IMR-90 (cell line): ENCODE measurements around the gene NFILZ. TPM values are rescaled to one million over a fixed set of nuclear protein-coding genes. Genes with fewer than 3 reads are reported as not detected.

Experiments used
- ATAC-seq: fragments of 200-7000 bp; cut with Tn5 transposase; 2 replicates; pipeline ENCODE4 v1.9.1; 2020; ENCODE audit warnings: low read depth, mild to moderate bottlenecking, moderate library complexity
- BruUV-seq: library from RNA; stranded (reverse); fragments of 400-500 nt; replicated peaks from 2 replicates; lab custom pipeline; 2021; lab: Mats Ljungman, UMichigan
- CTCF ChIA-PET: fragments of 300-600 bp; formaldehyde crosslinking; extraction: SDS; loops from one replicate; lab custom pipeline; 2021; ENCODE audit warnings: antibody characterized with exemption; lab: Yijun Ruan, JAX
- POLR2A ChIA-PET: fragments of 300-600 bp; sonication (Branson Sonifier 250); formaldehyde crosslinking; loops from one replicate; lab custom pipeline; 2022; ENCODE audit warnings: antibody characterized with exemption; ENCODE audit not compliant: unreplicated experiment; lab: Charles Lee
- DNase-seq: peaks from one replicate; pipeline ENCODE4 v3.0.0; 2013
- H2AFZ ChIP-seq: replicated peaks from 2 replicates; pipeline ENCODE3; 2013; ENCODE audit warnings: low read length, mild to moderate bottlenecking; ENCODE audit not compliant: poor library complexity
- H2AK5ac ChIP-seq: 2 replicates; pipeline ENCODE4 v1.6.1; 2013; ENCODE audit warnings: low read depth, low read length, inconsistent platforms
- H2AK9ac ChIP-seq: replicated peaks from 2 replicates; pipeline ENCODE3; 2013; ENCODE audit warnings: mild to moderate bottlenecking, low read depth, low read length, moderate library complexity; ENCODE audit not compliant: poor library complexity
- H2BK120ac ChIP-seq: 2 replicates; pipeline ENCODE4 v1.6.1; 2013; ENCODE audit warnings: low read depth, low read length, inconsistent platforms
- H2BK15ac ChIP-seq: 3 replicates; pipeline ENCODE4 v1.6.1; 2013; ENCODE audit warnings: low read depth, low read length, inconsistent platforms
- H2BK20ac ChIP-seq: 2 replicates; pipeline ENCODE4 v1.6.1; 2013; ENCODE audit warnings: low read depth, mild to moderate bottlenecking, inconsistent platforms, low read length, moderate library complexity
- H2BK5ac ChIP-seq: 2 replicates; pipeline ENCODE4 v1.6.1; 2013; ENCODE audit warnings: mild to moderate bottlenecking, low read depth, low read length, inconsistent platforms; ENCODE audit not compliant: poor library complexity, severe bottlenecking
- H3K14ac ChIP-seq: replicated peaks from 2 replicates; pipeline ENCODE4 v1.6.1; 2013; ENCODE audit warnings: low read depth, low read length, inconsistent platforms
- H3K18ac ChIP-seq: 2 replicates; pipeline ENCODE4 v1.6.1; 2013; ENCODE audit warnings: low read depth, low read length, control low read depth
- H3K23ac ChIP-seq: 2 replicates; pipeline ENCODE4 v1.6.1; 2013; ENCODE audit warnings: low read depth, low read length, inconsistent platforms
- H3K27ac ChIP-seq: 2 replicates; pipeline ENCODE4 v1.5.1; 2013; ENCODE audit warnings: mild to moderate bottlenecking, control low read depth, low read length; ENCODE audit not compliant: insufficient read depth
- H3K27me3 ChIP-seq: 2 replicates; pipeline ENCODE4 v1.6.1; 2013; ENCODE audit warnings: low read length; ENCODE audit not compliant: control insufficient read depth, insufficient read depth
- H3K36me3 ChIP-seq: 2 replicates; pipeline ENCODE4 v1.6.1; 2013; ENCODE audit warnings: low read length, mixed read lengths; ENCODE audit not compliant: control insufficient read depth, insufficient read depth
- H3K4ac ChIP-seq: 2 replicates; pipeline ENCODE4 v1.6.1; 2013; ENCODE audit warnings: low read depth, low read length, inconsistent platforms
- H3K4me1 ChIP-seq: 2 replicates; pipeline ENCODE4 v1.6.1; 2013; ENCODE audit warnings: low read length, mixed read lengths; ENCODE audit not compliant: control insufficient read depth, insufficient read depth
- H3K4me2 ChIP-seq: 2 replicates; pipeline ENCODE4 v1.6.1; 2013; ENCODE audit warnings: low read depth, mild to moderate bottlenecking, control low read depth, low read length, moderate library complexity
- H3K4me3 ChIP-seq: 2 replicates; pipeline ENCODE4 v1.5.1; 2013; ENCODE audit warnings: low read depth, mild to moderate bottlenecking, control low read depth, low read length, moderate library complexity; ENCODE audit not compliant: insufficient read depth
- H3K56ac ChIP-seq: 2 replicates; pipeline ENCODE4 v1.6.1; 2013; ENCODE audit warnings: low read length, inconsistent platforms; ENCODE audit not compliant: insufficient read depth; ENCODE audit errors: extremely low read depth
- H3K79me1 ChIP-seq, 2 experiments: 2 replicates each; pipeline ENCODE4 v1.6.1; 2013; ENCODE audit warnings: low read length in 2 of 2, inconsistent platforms in 1 of 2, low read depth in 1 of 2
- H3K9ac ChIP-seq: 2 replicates; pipeline ENCODE4 v1.6.1; 2013; ENCODE audit warnings: low read depth, low read length, control low read depth
- H3K9me1 ChIP-seq: 2 replicates; pipeline ENCODE4 v1.6.1; 2013; ENCODE audit warnings: low read length, inconsistent platforms; ENCODE audit not compliant: insufficient read depth
- H3K9me3 ChIP-seq: 2 replicates; pipeline ENCODE4 v1.6.1; 2013; ENCODE audit warnings: low read length; ENCODE audit not compliant: control insufficient read depth, insufficient read depth
- H4K20me1 ChIP-seq: 2 replicates; pipeline ENCODE4 v1.6.1; 2013; ENCODE audit warnings: low read length, inconsistent platforms; ENCODE audit not compliant: insufficient read depth
- H4K5ac ChIP-seq: 2 replicates; pipeline ENCODE4 v1.6.1; 2013; ENCODE audit warnings: mild to moderate bottlenecking, low read depth, low read length, control low read depth
- H4K8ac ChIP-seq, 2 experiments: 2 replicates each; pipeline ENCODE4 v1.6.1; 2013; ENCODE audit warnings: low read depth in 2 of 2, low read length in 2 of 2, control low read depth in 1 of 2, inconsistent platforms in 1 of 2
- H4K91ac ChIP-seq: 2 replicates; pipeline ENCODE4 v1.6.1; 2013; ENCODE audit warnings: low read depth, low read length, inconsistent platforms; ENCODE audit not compliant: insufficient read depth
- BHLHE40 ChIP-seq: fragments of 150-350 bp; IDR thresholded peaks from 2 replicates; pipeline ENCODE4 v1.6.1; 2016; ENCODE audit warnings: mild to moderate bottlenecking, low read depth, low read length
- CEBPB ChIP-seq: IDR thresholded peaks from 2 replicates; pipeline ENCODE4 v1.6.1; 2012; ENCODE audit warnings: low read depth, low read length, improper control_type of control experiment
- CHD1 ChIP-seq: IDR thresholded peaks from 2 replicates; pipeline ENCODE4 v1.6.1; 2012; ENCODE audit warnings: low read depth, low read length, improper control_type of control experiment
- ELK1 ChIP-seq: fragments of 150-350 bp; IDR thresholded peaks from 2 replicates; pipeline ENCODE4 v1.6.1; 2016; ENCODE audit warnings: low read depth, mild to moderate bottlenecking, low read length, moderate library complexity, borderline replicate concordance
- FOS ChIP-seq: fragments of 150-350 bp; IDR thresholded peaks from 2 replicates; pipeline ENCODE4 v1.6.1; 2016; ENCODE audit warnings: low read depth, low read length
- MAFK ChIP-seq: IDR thresholded peaks from 2 replicates; pipeline ENCODE4 v1.6.1; 2012; ENCODE audit warnings: low read depth, low read length, improper control_type of control experiment
- MAZ ChIP-seq: IDR thresholded peaks from 2 replicates; pipeline ENCODE4 v1.6.1; 2012; ENCODE audit warnings: low read depth, mild to moderate bottlenecking, low read length, improper control_type of control experiment, moderate library complexity, borderline replicate concordance
- MXI1 ChIP-seq: IDR thresholded peaks from 2 replicates; pipeline ENCODE4 v1.6.1; 2012; ENCODE audit warnings: low read depth, mild to moderate bottlenecking, low read length, moderate library complexity, borderline replicate concordance
- NFE2L2 ChIP-seq: fragments of 150-350 bp; IDR thresholded peaks from 2 replicates; pipeline ENCODE4 v1.6.1; 2016; ENCODE audit warnings: low read depth, mild to moderate bottlenecking, low read length
- POLR2A ChIP-seq: IDR thresholded peaks from 2 replicates; pipeline ENCODE4 v1.6.1; 2012; ENCODE audit warnings: mild to moderate bottlenecking, low read depth, low read length
- RAD21 ChIP-seq: IDR thresholded peaks from 2 replicates; pipeline ENCODE4 v1.6.1; 2012; ENCODE audit warnings: low read length, improper control_type of control experiment
- RCOR1 ChIP-seq: IDR thresholded peaks from 2 replicates; pipeline ENCODE4 v1.6.1; 2012; ENCODE audit warnings: mild to moderate bottlenecking, low read length, improper control_type of control experiment; ENCODE audit not compliant: insufficient replicate concordance
- RFX5 ChIP-seq: IDR thresholded peaks from 2 replicates; pipeline ENCODE4 v1.8.0; 2012; ENCODE audit warnings: low read depth, mild to moderate bottlenecking, low read length, moderate library complexity
- SMC3 ChIP-seq: fragments of 150-350 bp; IDR thresholded peaks from 2 replicates; pipeline ENCODE4 v1.6.1; 2016; ENCODE audit warnings: low read depth, mild to moderate bottlenecking, antibody characterized with exemption, low read length, moderate library complexity
- WGBS, 2 experiments: methylation state at CpG; one replicate each; pipeline versions ENCODE4 v1.1.5 to v1.1.7; 2013; ENCODE audit warnings: missing lambda C conversion rate in 2 of 2; ENCODE audit not compliant: insufficient read length in 1 of 2; ENCODE audit errors: extremely low coverage in 2 of 2; 5-methylcytosine and 5-hydroxymethylcytosine counted together
- dilution Hi-C: fragments of 300-500 bp; cut with HindIII; formaldehyde crosslinking; loops from one replicate; pipeline ENCODE4 v1.14.3; 2018; ENCODE audit warnings: low sequenced_read_pairs; ENCODE audit not compliant: unreplicated experiment
- in situ Hi-C: fragments of 300-500 bp; cut with MboI; formaldehyde crosslinking; loops from 3 replicates; pipeline ENCODE4 v1.14.3; 2019; ENCODE audit warnings: low sequenced_read_pairs, inconsistent platforms, mixed read lengths
- intact Hi-C: fragments of 100-400 bp; cut with micrococcal nuclease; formaldehyde crosslinking; loops from 2 replicates; pipeline ENCODE4 v1.10.0; 2022
- polyA plus RNA-seq, 3 experiments: library from polyadenylated mRNA; depleted of rRNA; stranded (reverse); fragments of >200 nt; gene quantifications; 2 replicates each; pipeline ENCODE4 v1.2.3, GENCODE V29; 2012; ENCODE audit warnings: low replicate concordance in 1 of 3
- total RNA-seq: library from RNA; depleted of rRNA; stranded (reverse); fragments of >200 nt; gene quantifications from 2 replicates; pipeline ENCODE4 v1.2.3, GENCODE V29; 2012
- TF ChIP-seq, protein P1 (sequence below): conservative IDR thresholded peaks from 2 replicates; pipeline ENCODE4 v1.5.1; 2012; ENCODE audit warnings: mild to moderate bottlenecking, low read depth, low read length, improper control_type of control experiment
- TF ChIP-seq, protein P2 (sequence below): fragments of 150-350 bp; IDR thresholded peaks from 2 replicates; pipeline ENCODE4 v1.6.1; 2017; ENCODE audit warnings: mild to moderate bottlenecking, antibody characterized with exemption, low read length, low read depth

Gene NFILZ
- total and polyA plus RNA-seq, 2 of the 4 experiments (the other 2 are of a cell fraction) = not detected

DNA sequence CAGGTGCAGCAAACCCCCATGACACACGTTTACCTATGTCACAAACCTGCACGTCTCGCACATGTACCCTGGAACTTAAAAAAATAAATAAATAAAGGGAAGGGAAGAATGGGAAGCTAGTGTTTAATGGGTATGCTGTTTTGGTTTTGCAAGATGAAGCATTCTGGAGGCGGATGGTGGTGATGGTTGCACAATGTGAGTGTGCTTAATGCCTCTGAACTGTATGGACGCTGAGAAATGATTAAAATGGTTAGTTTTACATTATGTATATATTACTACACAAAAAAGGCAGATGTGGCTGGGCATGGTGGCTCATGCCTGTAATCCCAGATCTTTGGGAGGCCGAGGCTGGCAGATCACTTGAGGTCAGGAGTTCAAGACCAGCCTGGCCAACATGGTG, 17.8 kb downstream of the NFILZ start:
- H4K91ac ChIP-seq = no peak overlapping the region
- no CpG with 5 or more reads among the region's 6 CpGs for WGBS, 2 experiments
- no peak overlapping the region for H3K4me2 ChIP-seq
- H4K5ac ChIP-seq = no peak overlapping the region
- no TSS peak for BruUV-seq
- dilution Hi-C loops = no loop called here
- no peaks in the 10 kb centered on the region for H3K4me1 ChIP-seq
- H3K9me1 ChIP-seq = no peaks in the 10 kb centered on the region
- in situ Hi-C loops = no loop called here
- ATAC-seq (no peak), DNase-seq (no peak)
- H3K36me3 ChIP-seq = no peaks in the 10 kb centered on the region
- H3K9ac ChIP-seq = no peak overlapping the region
- no peak overlapping the region for H3K23ac ChIP-seq
- H4K8ac ChIP-seq = no peak overlapping the region
- H2AFZ ChIP-seq = no peak overlapping the region
- H2BK15ac ChIP-seq = no peak overlapping the region
- CTCF ChIA-PET = no interaction called here
- H3K79me1 ChIP-seq = no peaks in the 10 kb centered on the region
- H3K4ac ChIP-seq = no peak overlapping the region
- H2BK120ac ChIP-seq = no peak overlapping the region
- H3K27me3 ChIP-seq = peaks cover 8% of the 10 kb centered on the region
- TF ChIP-seq CHD1 (no peak), NFE2L2 (no peak), RCOR1 (no peak), MAFK (no peak), RFX5 (no peak), ELK1 (no peak), MAZ (no peak), BHLHE40 (no peak), FOS (no peak), CEBPB (no peak; the same call in 1 of the 2 replicates), SMC3 (no peak), MXI1 (no peak), RAD21 (no peak), POLR2A (no peak)
- TF ChIP-seq, protein P1, sequence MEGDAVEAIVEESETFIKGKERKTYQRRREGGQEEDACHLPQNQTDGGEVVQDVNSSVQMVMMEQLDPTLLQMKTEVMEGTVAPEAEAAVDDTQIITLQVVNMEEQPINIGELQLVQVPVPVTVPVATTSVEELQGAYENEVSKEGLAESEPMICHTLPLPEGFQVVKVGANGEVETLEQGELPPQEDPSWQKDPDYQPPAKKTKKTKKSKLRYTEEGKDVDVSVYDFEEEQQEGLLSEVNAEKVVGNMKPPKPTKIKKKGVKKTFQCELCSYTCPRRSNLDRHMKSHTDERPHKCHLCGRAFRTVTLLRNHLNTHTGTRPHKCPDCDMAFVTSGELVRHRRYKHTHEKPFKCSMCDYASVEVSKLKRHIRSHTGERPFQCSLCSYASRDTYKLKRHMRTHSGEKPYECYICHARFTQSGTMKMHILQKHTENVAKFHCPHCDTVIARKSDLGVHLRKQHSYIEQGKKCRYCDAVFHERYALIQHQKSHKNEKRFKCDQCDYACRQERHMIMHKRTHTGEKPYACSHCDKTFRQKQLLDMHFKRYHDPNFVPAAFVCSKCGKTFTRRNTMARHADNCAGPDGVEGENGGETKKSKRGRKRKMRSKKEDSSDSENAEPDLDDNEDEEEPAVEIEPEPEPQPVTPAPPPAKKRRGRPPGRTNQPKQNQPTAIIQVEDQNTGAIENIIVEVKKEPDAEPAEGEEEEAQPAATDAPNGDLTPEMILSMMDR = no peak
- TF ChIP-seq, protein P2, sequence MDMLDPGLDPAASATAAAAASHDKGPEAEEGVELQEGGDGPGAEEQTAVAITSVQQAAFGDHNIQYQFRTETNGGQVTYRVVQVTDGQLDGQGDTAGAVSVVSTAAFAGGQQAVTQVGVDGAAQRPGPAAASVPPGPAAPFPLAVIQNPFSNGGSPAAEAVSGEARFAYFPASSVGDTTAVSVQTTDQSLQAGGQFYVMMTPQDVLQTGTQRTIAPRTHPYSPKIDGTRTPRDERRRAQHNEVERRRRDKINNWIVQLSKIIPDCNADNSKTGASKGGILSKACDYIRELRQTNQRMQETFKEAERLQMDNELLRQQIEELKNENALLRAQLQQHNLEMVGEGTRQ = no peak
- no peak overlapping the region for H3K27ac ChIP-seq
- no peak overlapping the region for H3K4me3 ChIP-seq
- no peak overlapping the region for H3K14ac ChIP-seq
- H2AK9ac ChIP-seq = no peak overlapping the region
- no peak overlapping the region for H3K18ac ChIP-seq
- H2BK20ac ChIP-seq = no peak overlapping the region
- no peak overlapping the region for H2BK5ac ChIP-seq
- intact Hi-C loops = no loop called here
- no peaks in the 10 kb centered on the region for H3K9me3 ChIP-seq
- no peak overlapping the region for H3K56ac ChIP-seq
- H4K20me1 ChIP-seq = no peaks in the 10 kb centered on the region
- no peak overlapping the region for H2AK5ac ChIP-seq
- POLR2A ChIA-PET = no interaction called here
